NCI-H2081 (cell line): ENCODE data around the gene IL9R.
"Not testable (repeated sequence)": the region's sequence is repeated elsewhere in the genome, so short reads cannot be mapped to it uniquely, and the experiment has no call there.

Source experiments
- DNase-seq, 2 experiments: peaks; one replicate each; lab custom pipeline; 2025; lab: John Stamatoyannopoulos, UW

Gene IL9R

GRCh38 chrX:156030474-156030873 lies 33.0 kb downstream of the IL9R start:
- DNase-seq = not testable (repeated sequence)
